ENCODE results near the gene MCM9. TPM values are rescaled to one million over a fixed set of nuclear protein-coding genes. Genes with fewer than 3 reads are reported as not detected.

MCM9 gene
- total and polyA plus RNA-seq, 3 donors from 2014 or later = 14.0 to 25.1 (median 19.2) TPM

- Histone ChIP-seq H3K27ac (no peak overlapping the region), H3K4me3 (no peak overlapping the region), H3K27me3 (no peaks in the 10 kb centered on the region), H3K4me1 (no peaks in the 10 kb centered on the region), H3K36me3 (ENCODE audit: low read depth, missing control alignments) (no peaks in the 10 kb centered on the region), H3K9me3 (no peaks in the 10 kb centered on the region)
- TF ChIP-seq POLR2A (IDR thresholded peaks at IDR 0.05) (no peak), CTCF (IDR thresholded peaks at IDR 0.05) (no peak)
- DNase-seq = no peak
- intact Hi-C loops (cut with DNase I; ENCODE audit: low total_unique reads) = no loop called here
- WGBS, 2 donors = 93 to 100% methylated on average over 3 of the region's 3 CpGs
These were observed 4.3 kb downstream of the MCM9 start for GRCh38 chr6:118930680-118931079.

- 81 to 87% methylated on average over 3 of the region's 3 CpGs for WGBS, 2 donors
- no peaks in the 10 kb centered on the region for H3K9me3 ChIP-seq
- intact Hi-C loops (cut with DNase I; ENCODE audit: low total_unique reads) = no loop called here
- no peaks in the 10 kb centered on the region for H3K4me1 ChIP-seq
- DNase-seq = no peak
- H3K27me3 ChIP-seq = no peaks in the 10 kb centered on the region
- TF ChIP-seq POLR2A (IDR thresholded peaks at IDR 0.05) (no peak), CTCF (IDR thresholded peaks at IDR 0.05) (no peak)
- no peaks in the 10 kb centered on the region for H3K36me3 ChIP-seq (ENCODE audit: low read depth, missing control alignments)
- H3K27ac ChIP-seq = no peak overlapping the region
- no peak overlapping the region for H3K4me3 ChIP-seq
These were observed 11.9 kb downstream of the MCM9 start for GRCh38 chr6:118923035-118923434.

- no peak for TF ChIP-seq CTCF (IDR thresholded peaks at IDR 0.05)
- no peak for TF ChIP-seq POLR2A (IDR thresholded peaks at IDR 0.05)
- DNase-seq = no peak
- H3K4me1 ChIP-seq = no peaks in the 10 kb centered on the region
- H3K9me3 ChIP-seq = no peaks in the 10 kb centered on the region
- H3K4me3 ChIP-seq = no peak overlapping the region
- intact Hi-C loops (cut with DNase I; ENCODE audit: low total_unique reads) = no loop called here
- no peaks in the 10 kb centered on the region for H3K36me3 ChIP-seq (ENCODE audit: low read depth, missing control alignments)
- WGBS, 2 donors = 91 to 100% methylated on average over 1 of the region's 1 CpG
- H3K27ac ChIP-seq = no peak overlapping the region
- no peaks in the 10 kb centered on the region for H3K27me3 ChIP-seq
These were observed 13.9 kb downstream of the MCM9 start for GRCh38 chr6:118921084-118921483.

GRCh38 chr6:118918329-118918725 lies 16.6 kb downstream of the MCM9 start:
- Histone ChIP-seq H3K27me3 (no peaks in the 10 kb centered on the region), H3K9me3 (no peaks in the 10 kb centered on the region), H3K4me1 (no peaks in the 10 kb centered on the region), H3K4me3 (no peak overlapping the region), H3K36me3 (ENCODE audit: low read depth, missing control alignments) (no peaks in the 10 kb centered on the region), H3K27ac (no peak overlapping the region)
- intact Hi-C loops (cut with DNase I; ENCODE audit: low total_unique reads) = no loop called here
- 98 to 100% methylated on average over 2 of the region's 2 CpGs for WGBS, 2 donors
- DNase-seq = no peak
- TF ChIP-seq CTCF (IDR thresholded peaks at IDR 0.05) = no peak
- no peak for TF ChIP-seq POLR2A (IDR thresholded peaks at IDR 0.05)

GRCh38 chr6:118917546-118918328 lies 17.2 kb downstream of the MCM9 start:
- Histone ChIP-seq H3K4me1 (no peaks in the 10 kb centered on the region), H3K27ac (no peak overlapping the region), H3K27me3 (no peaks in the 10 kb centered on the region), H3K4me3 (no peak overlapping the region), H3K9me3 (no peaks in the 10 kb centered on the region), H3K36me3 (ENCODE audit: low read depth, missing control alignments) (no peaks in the 10 kb centered on the region)
- TF ChIP-seq CTCF (IDR thresholded peaks at IDR 0.05) (no peak), POLR2A (IDR thresholded peaks at IDR 0.05) (no peak)
- 85 to 93% methylated on average over 5 of the region's 5 CpGs for WGBS, 2 donors
- DNase-seq = no peak
- intact Hi-C loops (cut with DNase I; ENCODE audit: low total_unique reads) = no loop called here
